Activated CD8-positive, alpha-beta T cell treated with anti-CD3 and anti-CD28 coated beads, Interleukin-2, amount 10 ng/mL, durations not matched to agents 7 days and 5 days (primary cell): ENCODE measurements around the gene YKT6. TPM values are rescaled to one million over a fixed set of nuclear protein-coding genes. Genes with fewer than 3 reads are reported as not detected.
"Not testable (repeated sequence)": the region's sequence is repeated elsewhere in the genome, so short reads cannot be mapped to it uniquely, and the experiment has no call there.

Source experiments
- ATAC-seq: fragments of 150-1000 bp; cut with Tn5 transposase; one replicate; pipeline ENCODE4 v1.10.0; 2021; ENCODE audit warnings: moderate library complexity
- CTCF ChIA-PET: fragments of 350-600 bp; sonication (Branson Sonifier 250); formaldehyde crosslinking; loops from one replicate; lab custom pipeline; 2021; ENCODE audit warnings: antibody characterized with exemption; lab: Charles Lee
- POLR2A ChIA-PET: fragments of 350-600 bp; sonication (Branson Sonifier 250); formaldehyde crosslinking; loops from one replicate; lab custom pipeline; 2021; ENCODE audit warnings: antibody characterized with exemption; lab: Charles Lee
- DNase-seq: peaks from one replicate; pipeline ENCODE4 v3.0.0-alpha.2; 2020
- H3K27ac Mint-ChIP-seq: one replicate; pipeline ENCODE4 v1.8.0; 2021; ENCODE audit warnings: mild to moderate bottlenecking, mixed read lengths
- H3K27me3 Mint-ChIP-seq: one replicate; pipeline ENCODE4 v1.8.0; 2021; ENCODE audit warnings: low read depth, mixed read lengths
- H3K36me3 Mint-ChIP-seq: one replicate; pipeline ENCODE4 v1.8.0; 2021; ENCODE audit warnings: low read depth, mixed read lengths
- H3K4me1 Mint-ChIP-seq: one replicate; pipeline ENCODE4 v1.8.0; 2021; ENCODE audit warnings: low read depth, mixed read lengths
- H3K4me3 Mint-ChIP-seq: one replicate; pipeline ENCODE4 v1.8.0; 2021; ENCODE audit warnings: mild to moderate bottlenecking, mixed read lengths
- H3K9me3 Mint-ChIP-seq: one replicate; pipeline ENCODE4 v1.8.0; 2022; ENCODE audit warnings: mixed read lengths; ENCODE audit not compliant: insufficient read depth
- total RNA-seq, 2 experiments: library from RNA; stranded (reverse); gene quantifications; one replicate each; pipeline ENCODE4 v1.2.3, GENCODE V29; 2021

Gene YKT6
- total RNA-seq, 2 experiments from 2014 or later: 64.5 to 70.2 TPM

DNA sequence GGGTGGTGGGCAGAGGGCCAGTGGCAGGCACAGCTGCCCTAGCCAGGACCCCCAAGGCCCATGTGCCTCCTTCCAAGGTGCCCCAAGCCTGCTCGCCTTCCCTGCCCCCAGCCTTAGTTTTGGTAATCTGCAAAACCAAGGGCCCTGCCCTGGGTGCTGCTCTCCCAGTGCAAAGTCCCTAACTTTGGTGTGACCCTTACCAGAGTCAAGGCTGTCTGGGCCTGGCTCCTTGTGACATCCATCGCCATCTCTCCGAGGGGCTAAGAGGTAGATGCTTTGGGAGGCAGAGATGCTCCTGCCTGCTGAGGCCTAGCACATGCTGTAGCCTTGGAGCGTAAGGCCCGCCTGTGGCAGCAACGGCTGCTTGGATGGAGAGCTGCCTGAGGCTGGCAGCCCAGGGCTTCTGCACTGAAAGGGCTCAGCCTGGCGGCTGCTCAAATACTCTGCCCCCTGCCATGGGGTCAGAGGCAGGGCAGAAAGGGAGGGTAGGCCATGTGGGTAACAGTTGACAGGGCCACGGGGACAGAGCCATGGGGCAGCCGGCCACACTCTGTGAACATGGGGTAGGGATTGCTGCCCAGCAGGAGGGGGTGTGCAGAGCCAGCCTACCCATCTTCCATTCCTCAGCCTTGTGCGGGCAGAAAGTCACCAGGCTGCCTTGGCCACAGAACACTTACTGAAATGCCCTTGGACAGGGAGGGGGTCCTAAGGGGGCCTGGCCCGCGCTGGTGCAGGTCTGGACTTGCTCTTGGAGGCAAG is 41.7 kb upstream of the YKT6 start:
- no peak for ATAC-seq
- no peaks in the 10 kb centered on the region for H3K36me3 Mint-ChIP-seq
- peaks cover 9% of the 10 kb centered on the region for H3K27me3 Mint-ChIP-seq
- no peak overlapping the region for H3K4me3 Mint-ChIP-seq
- ChIA-PET CTCF (no interaction called here), POLR2A (no interaction called here)
- DNase-seq: no peak
- H3K9me3 Mint-ChIP-seq: no peaks in the 10 kb centered on the region
- H3K27ac Mint-ChIP-seq: no peak overlapping the region
- no peaks in the 10 kb centered on the region for H3K4me1 Mint-ChIP-seq

DNA sequence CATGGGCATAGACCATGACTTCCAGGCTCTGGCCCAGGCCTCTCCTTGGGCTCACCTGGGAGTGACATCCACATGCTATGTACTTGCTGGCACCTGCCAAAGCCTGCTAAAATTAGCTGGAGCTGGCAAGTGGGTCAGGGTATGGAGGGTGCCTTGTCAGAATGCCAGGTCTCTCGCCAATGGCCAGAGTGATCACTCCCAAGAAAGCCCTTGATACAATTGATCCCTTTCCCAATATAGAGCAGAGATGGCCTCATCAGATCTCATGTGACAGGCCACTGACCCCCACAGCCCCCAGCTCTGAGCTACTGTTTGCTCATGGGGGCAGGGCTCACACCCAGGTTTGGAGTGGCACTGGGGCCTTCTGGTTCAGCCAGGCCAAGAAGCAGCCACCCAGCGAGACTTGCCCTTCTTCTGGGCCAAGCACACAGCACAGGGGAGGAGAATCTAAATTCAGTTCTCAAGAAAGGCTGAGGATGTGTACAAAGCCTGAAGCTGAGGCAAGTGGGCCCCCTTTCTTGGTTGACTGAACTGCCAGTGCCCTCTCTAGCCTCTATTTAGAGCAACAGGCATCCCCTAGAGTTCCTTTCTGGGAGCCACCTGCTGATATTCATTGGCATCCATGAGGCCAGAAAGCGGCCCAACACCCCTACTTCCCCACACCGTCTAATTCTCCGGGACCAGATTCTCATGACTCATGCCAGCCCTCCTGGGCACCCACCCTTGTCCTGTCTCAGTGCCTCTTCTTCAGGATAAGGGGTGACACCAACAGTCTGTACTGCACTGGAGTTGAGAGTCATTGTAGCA is 40.8 kb upstream of the YKT6 start:
- ATAC-seq (no peak), DNase-seq (no peak)
- H3K4me1 Mint-ChIP-seq: no peaks in the 10 kb centered on the region
- no peak overlapping the region for H3K27ac Mint-ChIP-seq
- peaks cover 16% of the 10 kb centered on the region for H3K27me3 Mint-ChIP-seq
- ChIA-PET POLR2A (no interaction called here), CTCF (no interaction called here)
- no peaks in the 10 kb centered on the region for H3K9me3 Mint-ChIP-seq
- no peaks in the 10 kb centered on the region for H3K36me3 Mint-ChIP-seq
- H3K4me3 Mint-ChIP-seq: no peak overlapping the region

GRCh38 chr7:44161371-44161770 is 39.4 kb upstream of the YKT6 start:
- DNase-seq (no peak), ATAC-seq (no peak)
- H3K36me3 Mint-ChIP-seq: no peaks in the 10 kb centered on the region
- H3K27ac Mint-ChIP-seq: no peak overlapping the region
- POLR2A ChIA-PET: no interaction called here
- no peak overlapping the region for H3K4me3 Mint-ChIP-seq
- CTCF ChIA-PET: no interaction called here
- H3K9me3 Mint-ChIP-seq: no peaks in the 10 kb centered on the region
- H3K27me3 Mint-ChIP-seq: peaks cover 14% of the 10 kb centered on the region
- no peaks in the 10 kb centered on the region for H3K4me1 Mint-ChIP-seq

DNA sequence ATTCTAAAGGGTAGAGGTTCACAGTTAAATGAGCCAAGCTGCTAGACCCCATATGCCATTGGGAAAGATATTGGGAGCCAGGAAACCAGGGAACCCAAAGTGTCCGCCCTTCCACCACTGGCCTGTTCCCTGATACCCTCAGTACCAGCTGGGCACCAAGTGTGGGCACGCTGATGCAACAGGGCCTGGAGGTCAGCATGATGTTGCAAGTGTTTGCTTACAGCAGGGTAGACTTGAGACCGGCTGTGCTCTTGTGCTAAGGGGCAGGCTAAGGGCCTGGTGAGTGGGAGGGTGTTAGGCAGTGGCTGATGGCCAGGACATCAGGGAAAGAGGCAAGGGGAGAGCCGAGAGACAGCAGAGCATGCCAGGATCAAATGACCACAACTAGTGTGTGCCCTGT is 38.6 kb upstream of the YKT6 start:
- no peak overlapping the region for H3K27ac Mint-ChIP-seq
- ChIA-PET POLR2A (no interaction called here), CTCF (no interaction called here)
- H3K27me3 Mint-ChIP-seq: peaks cover 14% of the 10 kb centered on the region
- H3K4me3 Mint-ChIP-seq: no peak overlapping the region
- ATAC-seq (no peak), DNase-seq (no peak)
- no peaks in the 10 kb centered on the region for H3K4me1 Mint-ChIP-seq
- H3K36me3 Mint-ChIP-seq: no peaks in the 10 kb centered on the region
- H3K9me3 Mint-ChIP-seq: no peaks in the 10 kb centered on the region

GRCh38 chr7:44162785-44163395 is 37.9 kb upstream of the YKT6 start:
- H3K36me3 Mint-ChIP-seq: no peaks in the 10 kb centered on the region
- H3K27me3 Mint-ChIP-seq: peaks cover 14% of the 10 kb centered on the region
- no peak overlapping the region for H3K4me3 Mint-ChIP-seq
- CTCF ChIA-PET: no interaction called here
- no peak for DNase-seq
- no peaks in the 10 kb centered on the region for H3K9me3 Mint-ChIP-seq
- H3K4me1 Mint-ChIP-seq: peaks cover 4% of the 10 kb centered on the region
- no peak overlapping the region for H3K27ac Mint-ChIP-seq
- POLR2A ChIA-PET: no interaction called here
- no peak for ATAC-seq

DNA sequence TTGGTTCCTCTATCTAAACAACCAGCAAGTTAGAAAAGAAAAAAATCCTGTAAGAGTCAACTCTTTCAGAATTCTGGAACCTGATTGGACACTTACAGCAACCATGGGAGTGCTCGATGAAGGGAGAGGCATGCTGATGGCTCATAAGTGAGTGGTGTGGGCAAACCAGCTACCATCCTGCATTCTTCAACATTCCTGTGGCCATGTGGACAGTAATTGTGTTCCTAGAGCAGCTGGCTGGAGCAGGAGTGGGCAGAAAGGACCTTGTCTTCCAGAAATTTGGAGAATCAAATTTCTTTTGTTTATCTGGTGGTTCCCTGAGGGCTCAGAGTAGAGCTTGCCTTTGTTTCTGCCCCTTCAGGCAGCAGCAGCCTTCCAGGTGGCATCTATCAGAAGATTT is 37.2 kb upstream of the YKT6 start:
- CTCF ChIA-PET: interaction anchor here (0.7 kb wide), 1 partner anchor 386 kb away, joined by 3 read pairs; no protein-coding TSS in a partner anchor

GRCh38 chr7:44167920-44168319 is 32.9 kb upstream of the YKT6 start:
- ChIA-PET CTCF (no interaction called here), POLR2A (no interaction called here)
- H3K27me3 Mint-ChIP-seq: peaks cover 14% of the 10 kb centered on the region

More for the DNA sequence above, 37.2 kb upstream of the YKT6 start:
- DNase-seq: no peak
- Mint-ChIP-seq H3K27me3 (peaks cover 14% of the 10 kb centered on the region), H3K36me3 (no peaks in the 10 kb centered on the region), H3K4me1 (peaks cover 6% of the 10 kb centered on the region), H3K4me3 (no peak overlapping the region), H3K27ac (no peak overlapping the region), H3K9me3 (no peaks in the 10 kb centered on the region)
- ATAC-seq: no peak
- POLR2A ChIA-PET: no interaction called here

DNA sequence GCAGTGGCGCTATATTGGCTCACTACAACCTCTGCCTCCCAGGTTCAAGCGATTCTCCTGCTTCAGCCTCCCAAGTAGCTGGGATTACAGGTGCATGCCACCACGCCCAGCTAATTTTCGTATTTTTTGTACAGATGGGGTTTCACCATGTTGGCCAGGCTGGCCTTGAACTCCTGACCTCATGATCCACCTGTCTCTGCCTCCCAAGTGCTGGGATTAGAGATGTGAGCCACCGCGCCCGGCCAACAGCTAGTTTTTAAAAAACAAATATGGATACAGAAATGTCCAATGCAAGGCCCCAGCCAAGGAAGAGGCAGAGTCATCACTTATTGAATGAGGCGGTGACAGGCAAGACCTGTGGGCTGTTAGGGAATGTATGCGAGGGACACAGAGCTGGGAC is 28.9 kb upstream of the YKT6 start:
- DNase-seq, H3K36me3 Mint-ChIP-seq, ATAC-seq, H3K4me3 Mint-ChIP-seq, H3K27ac Mint-ChIP-seq, H3K9me3 Mint-ChIP-seq, POLR2A ChIA-PET, H3K4me1 Mint-ChIP-seq: not testable (repeated sequence)
- CTCF ChIA-PET: interaction anchor here (2.3 kb wide), 1 partner anchor 24 kb away, joined by 7 read pairs; no protein-coding TSS in a partner anchor
- H3K27me3 Mint-ChIP-seq: peaks cover 20% of the 10 kb centered on the region

More at GRCh38 chr7:44167920-44168319, 32.9 kb upstream of the YKT6 start:
- no peaks in the 10 kb centered on the region for H3K36me3 Mint-ChIP-seq
- ATAC-seq: no peak
- no peaks in the 10 kb centered on the region for H3K9me3 Mint-ChIP-seq
- no peak overlapping the region for H3K4me3 Mint-ChIP-seq
- H3K27ac Mint-ChIP-seq: no peak overlapping the region
- peaks cover 6% of the 10 kb centered on the region for H3K4me1 Mint-ChIP-seq
- DNase-seq: no peak

DNA sequence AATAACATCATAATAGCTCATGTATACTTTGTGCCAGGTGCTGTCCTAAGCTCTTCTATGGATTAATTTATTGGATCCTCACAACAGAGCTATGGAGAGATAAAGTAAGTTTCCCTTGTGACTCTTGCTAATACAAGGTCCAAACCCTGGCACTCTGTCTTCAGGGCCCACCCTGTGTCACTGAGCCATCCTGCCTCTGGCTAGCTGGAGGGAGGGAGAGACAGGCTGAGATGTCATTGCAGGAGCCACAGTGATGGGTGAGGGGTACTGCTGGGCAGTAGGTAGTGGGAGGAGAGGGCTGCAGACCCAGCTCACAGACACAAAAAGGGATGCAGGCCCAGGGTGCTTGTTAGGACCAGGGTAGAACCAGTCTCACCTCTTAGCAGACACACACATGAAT is 28.4 kb upstream of the YKT6 start:
- POLR2A ChIA-PET: interaction anchor here (0.7 kb wide), 1 partner anchor 23 kb away, joined by 3 read pairs; no protein-coding TSS in a partner anchor
- no peak overlapping the region for H3K27ac Mint-ChIP-seq
- peaks cover 6% of the 10 kb centered on the region for H3K4me1 Mint-ChIP-seq
- peaks cover 22% of the 10 kb centered on the region for H3K27me3 Mint-ChIP-seq
- DNase-seq (no peak), ATAC-seq (no peak)
- no peaks in the 10 kb centered on the region for H3K36me3 Mint-ChIP-seq
- no peak overlapping the region for H3K4me3 Mint-ChIP-seq
- H3K9me3 Mint-ChIP-seq: no peaks in the 10 kb centered on the region
- CTCF ChIA-PET: interaction anchor here (2.3 kb wide), 1 partner anchor 24 kb away, joined by 7 read pairs; no protein-coding TSS in a partner anchor

DNA sequence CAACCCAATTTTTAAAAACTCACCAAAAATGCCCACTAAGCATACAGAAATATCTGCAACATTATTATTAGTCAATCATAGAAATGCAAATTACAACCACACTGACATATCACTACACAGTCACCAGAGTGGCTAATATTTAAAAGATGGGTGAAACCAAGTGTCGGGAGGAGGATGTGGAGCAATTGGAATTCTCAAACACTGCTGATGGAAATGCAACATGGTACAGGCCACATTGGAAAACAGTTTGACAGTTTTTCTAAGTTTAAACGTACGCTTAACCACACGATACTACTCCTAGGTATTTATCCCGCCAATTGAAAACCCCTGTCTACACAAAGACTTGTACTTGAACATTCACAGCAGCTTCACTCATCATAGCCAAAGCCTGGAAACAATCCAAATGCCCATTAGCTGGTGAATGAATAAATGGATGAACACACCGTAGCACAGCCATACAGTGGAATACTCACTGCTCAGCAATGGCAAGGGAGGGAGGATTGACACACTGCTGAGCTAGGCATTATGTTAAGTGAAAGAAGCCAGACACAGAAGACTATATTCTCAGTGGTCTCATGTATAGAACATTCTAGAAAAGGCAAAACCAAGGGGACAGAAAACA is 27.9 kb upstream of the YKT6 start:
- no peak for DNase-seq
- Mint-ChIP-seq H3K4me1 (peaks cover 1% of the 10 kb centered on the region), H3K27me3 (peaks cover 25% of the 10 kb centered on the region), H3K9me3 (no peaks in the 10 kb centered on the region), H3K36me3 (no peaks in the 10 kb centered on the region), H3K27ac (no peak overlapping the region), H3K4me3 (no peak overlapping the region)
- ChIA-PET POLR2A (interaction anchor here (0.7 kb wide), 1 partner anchor 22 kb away, joined by 3 read pairs; no protein-coding TSS in a partner anchor), CTCF (interaction anchor here (2.3 kb wide), 1 partner anchor 23 kb away, joined by 7 read pairs; no protein-coding TSS in a partner anchor)
- ATAC-seq: no peak

- POLR2A ChIA-PET: no interaction called here
- no peak overlapping the region for H3K4me3 Mint-ChIP-seq
- peaks cover 30% of the 10 kb centered on the region for H3K27me3 Mint-ChIP-seq
- H3K4me1 Mint-ChIP-seq: no peaks in the 10 kb centered on the region
- H3K9me3 Mint-ChIP-seq: no peaks in the 10 kb centered on the region
- no peak overlapping the region for H3K27ac Mint-ChIP-seq
- CTCF ChIA-PET: interaction anchor here (2.3 kb wide), 1 partner anchor 22 kb away, joined by 7 read pairs; no protein-coding TSS in a partner anchor
- ATAC-seq: no peak
- H3K36me3 Mint-ChIP-seq: no peaks in the 10 kb centered on the region
- DNase-seq: no peak
These were observed 26.7 kb upstream of the YKT6 start for GRCh38 chr7:44173911-44174693.
